ENCODE data around the gene RAP2A. TPM values are rescaled to one million over a fixed set of nuclear protein-coding genes. Genes with fewer than 3 reads are reported as not detected.

RAP2A gene
- 46.9 and 70.9 TPM in 2 replicates for total RNA-seq (ENCODE audit: low replicate concordance)

DNA sequence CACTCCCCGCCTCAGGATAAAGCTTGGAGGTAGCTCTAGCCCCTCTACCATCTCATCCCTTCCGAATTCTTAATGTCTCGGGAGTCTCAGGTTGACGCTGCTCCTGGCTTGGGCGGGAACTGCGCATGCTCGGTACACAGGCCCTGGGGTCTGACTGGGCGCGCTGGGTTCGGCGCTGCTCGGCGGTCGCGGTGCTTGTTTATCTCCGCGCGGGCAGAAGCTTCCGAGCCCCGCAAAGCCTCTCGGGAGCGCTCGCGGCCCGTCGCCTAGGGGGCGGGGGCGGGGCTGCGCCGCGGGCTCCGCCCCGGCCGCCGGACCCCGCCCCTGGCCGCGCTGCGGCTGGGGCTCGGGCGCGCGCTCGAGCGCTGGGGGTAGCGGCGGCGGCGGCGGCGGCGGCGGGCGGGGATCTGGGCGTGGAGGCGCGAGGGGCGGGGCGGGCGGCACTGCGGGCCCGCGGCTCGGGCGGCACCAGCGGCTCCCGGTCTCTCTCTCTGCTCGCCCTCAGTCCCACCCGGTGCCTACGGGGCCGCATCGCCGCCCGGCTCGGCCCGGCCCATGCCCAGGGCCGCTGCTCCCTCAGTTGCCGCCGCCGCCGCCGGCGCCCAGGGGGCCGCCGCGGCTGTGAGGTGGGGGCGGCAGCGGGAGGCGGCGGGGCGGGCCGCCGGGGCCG is at the start of gene RAP2A:
TSS of gene RAP2A (plus strand) at position 443 of the 670 bp plus-strand sequence. CDS start 302 bp downstream, outside the sequence.
- Histone ChIP-seq H3K9ac (peak within 1 kb of the TSS; percentile 78), H3K79me2 (ENCODE audit: low read depth) (peaks cover 57% of the 10 kb centered on the region), H3K36me3 (no peaks in the 10 kb centered on the region), H3K4me3 (peak within 1 kb of the TSS; percentile 98), H3K27ac (peak within 1 kb of the TSS; percentile 97), H4K20me1 (ENCODE audit: low read depth) (peaks cover 32% of the 10 kb centered on the region), H2AFZ (replicated peaks) (peak within 1 kb of the TSS; percentile 98), H3K4me1 (peaks cover 23% of the 10 kb centered on the region), H3K9me3 (ENCODE audit: low read depth) (no peaks in the 10 kb centered on the region), H3K27me3 (no peaks in the 10 kb centered on the region), H3K4me2 (peak within 1 kb of the TSS; percentile 96), H3F3A (ENCODE audit: low read depth) (peaks cover 18% of the 10 kb centered on the region)
- peaks cover 38% of the 10 kb centered on the region for H3K4me1 Mint-ChIP-seq
- H3K27me3 Mint-ChIP-seq (ENCODE audit: insufficient read depth, low read depth): peaks cover 1% of the 10 kb centered on the region
- H3K9me3 Mint-ChIP-seq: no peaks in the 10 kb centered on the region
- H3K36me3 Mint-ChIP-seq: peaks cover 4% of the 10 kb centered on the region
- peak; percentile 97 for DNase-seq (ENCODE audit: low spot score)
- H3K27ac Mint-ChIP-seq: peak within 1 kb of the TSS; percentile 98
- TF ChIP-seq, protein P1, sequence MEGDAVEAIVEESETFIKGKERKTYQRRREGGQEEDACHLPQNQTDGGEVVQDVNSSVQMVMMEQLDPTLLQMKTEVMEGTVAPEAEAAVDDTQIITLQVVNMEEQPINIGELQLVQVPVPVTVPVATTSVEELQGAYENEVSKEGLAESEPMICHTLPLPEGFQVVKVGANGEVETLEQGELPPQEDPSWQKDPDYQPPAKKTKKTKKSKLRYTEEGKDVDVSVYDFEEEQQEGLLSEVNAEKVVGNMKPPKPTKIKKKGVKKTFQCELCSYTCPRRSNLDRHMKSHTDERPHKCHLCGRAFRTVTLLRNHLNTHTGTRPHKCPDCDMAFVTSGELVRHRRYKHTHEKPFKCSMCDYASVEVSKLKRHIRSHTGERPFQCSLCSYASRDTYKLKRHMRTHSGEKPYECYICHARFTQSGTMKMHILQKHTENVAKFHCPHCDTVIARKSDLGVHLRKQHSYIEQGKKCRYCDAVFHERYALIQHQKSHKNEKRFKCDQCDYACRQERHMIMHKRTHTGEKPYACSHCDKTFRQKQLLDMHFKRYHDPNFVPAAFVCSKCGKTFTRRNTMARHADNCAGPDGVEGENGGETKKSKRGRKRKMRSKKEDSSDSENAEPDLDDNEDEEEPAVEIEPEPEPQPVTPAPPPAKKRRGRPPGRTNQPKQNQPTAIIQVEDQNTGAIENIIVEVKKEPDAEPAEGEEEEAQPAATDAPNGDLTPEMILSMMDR (IDR thresholded peaks at IDR 0.05): no peak
- TF ChIP-seq EZH2 (IDR thresholded peaks at IDR 0.05): no peak
- no peak for TF ChIP-seq EZH2phosphoT487 (IDR thresholded peaks at IDR 0.05)
- H3K4me3 Mint-ChIP-seq: peak within 1 kb of the TSS; percentile 97

DNA sequence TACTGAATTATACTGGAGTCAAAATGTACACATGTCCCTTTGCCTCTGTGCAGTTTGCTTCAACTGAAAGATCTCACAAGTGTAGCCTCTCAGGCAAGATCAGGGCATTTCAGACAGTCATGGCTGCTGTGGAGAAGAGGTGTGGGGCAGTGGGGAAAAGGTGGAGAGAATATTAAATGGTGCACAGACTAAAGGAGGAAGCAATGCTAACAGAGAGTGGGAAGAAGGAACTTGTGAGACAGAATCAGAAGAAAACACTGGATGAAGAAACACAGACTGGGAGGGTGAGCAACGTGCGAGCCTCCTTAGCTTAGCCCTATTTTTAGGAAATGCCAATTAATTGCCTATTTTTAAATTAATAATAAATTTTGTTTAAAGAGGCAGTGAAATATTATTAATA is 49.6 kb upstream of the RAP2A start:
- Mint-ChIP-seq H3K4me1 (no peaks in the 10 kb centered on the region), H3K27ac (no peak overlapping the region), H3K9me3 (no peaks in the 10 kb centered on the region), H3K4me3 (no peak overlapping the region), H3K36me3 (peaks cover 13% of the 10 kb centered on the region), H3K27me3 (ENCODE audit: insufficient read depth, low read depth) (no peaks in the 10 kb centered on the region)
- H3K4me3 ChIP-seq: no peak overlapping the region
- H3K9ac ChIP-seq: no peak overlapping the region
- no peaks in the 10 kb centered on the region for H3K79me2 ChIP-seq (ENCODE audit: low read depth)
- no peak overlapping the region for H2AFZ ChIP-seq (replicated peaks)
- DNase-seq (ENCODE audit: low spot score): no peak
- no peak overlapping the region for H3K4me2 ChIP-seq
- no peak overlapping the region for H3K27ac ChIP-seq
- no peaks in the 10 kb centered on the region for H3K27me3 ChIP-seq
- TF ChIP-seq, protein P1 (IDR thresholded peaks at IDR 0.05): no peak
- TF ChIP-seq EZH2phosphoT487 (IDR thresholded peaks at IDR 0.05) (no peak), EZH2 (IDR thresholded peaks at IDR 0.05) (no peak)
- H3K36me3 ChIP-seq: no peaks in the 10 kb centered on the region
- H3K9me3 ChIP-seq (ENCODE audit: low read depth): no peaks in the 10 kb centered on the region
- H4K20me1 ChIP-seq (ENCODE audit: low read depth): no peaks in the 10 kb centered on the region
- no peaks in the 10 kb centered on the region for H3K4me1 ChIP-seq
- H3F3A ChIP-seq (ENCODE audit: low read depth): no peaks in the 10 kb centered on the region

DNA sequence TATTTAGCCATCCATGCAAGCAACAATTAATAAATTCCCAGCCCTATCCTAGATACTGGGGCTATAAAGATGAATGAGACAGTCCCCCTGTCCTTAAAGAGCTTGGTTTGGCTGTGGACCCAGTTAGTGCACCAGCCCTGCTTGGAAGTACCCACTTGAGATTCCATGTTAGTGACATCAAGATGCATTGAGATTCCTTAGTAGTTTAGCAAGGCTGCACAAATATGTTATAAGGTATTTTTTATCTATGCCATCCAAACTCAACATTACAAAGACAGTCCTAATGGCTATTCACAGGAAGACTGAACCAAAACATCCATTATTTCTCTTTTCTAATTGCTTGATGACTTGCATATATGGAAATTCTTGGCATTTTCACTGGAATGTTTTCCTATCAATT is 48.8 kb upstream of the RAP2A start:
- peaks cover 12% of the 10 kb centered on the region for H3K36me3 Mint-ChIP-seq
- Histone ChIP-seq H4K20me1 (ENCODE audit: low read depth) (no peaks in the 10 kb centered on the region), H3K27me3 (no peaks in the 10 kb centered on the region), H3K9me3 (ENCODE audit: low read depth) (no peaks in the 10 kb centered on the region), H2AFZ (replicated peaks) (no peak overlapping the region), H3K4me3 (no peak overlapping the region), H3F3A (ENCODE audit: low read depth) (no peaks in the 10 kb centered on the region), H3K9ac (no peak overlapping the region), H3K27ac (no peak overlapping the region), H3K79me2 (ENCODE audit: low read depth) (no peaks in the 10 kb centered on the region), H3K36me3 (no peaks in the 10 kb centered on the region), H3K4me1 (no peaks in the 10 kb centered on the region), H3K4me2 (no peak overlapping the region)
- no peak for TF ChIP-seq EZH2phosphoT487 (IDR thresholded peaks at IDR 0.05)
- TF ChIP-seq, protein P1 (IDR thresholded peaks at IDR 0.05): no peak
- no peak for TF ChIP-seq EZH2 (IDR thresholded peaks at IDR 0.05)
- no peaks in the 10 kb centered on the region for H3K9me3 Mint-ChIP-seq
- H3K27me3 Mint-ChIP-seq (ENCODE audit: insufficient read depth, low read depth): no peaks in the 10 kb centered on the region
- no peak for DNase-seq (ENCODE audit: low spot score)
- H3K4me3 Mint-ChIP-seq: no peak overlapping the region
- no peak overlapping the region for H3K27ac Mint-ChIP-seq
- no peaks in the 10 kb centered on the region for H3K4me1 Mint-ChIP-seq

Data from neural progenitor cell (in vitro differentiated cells).